Measurements from ENCODE around the gene AP3M1.

Gene AP3M1

GRCh38 chr10:74175510-74176379 is 25.1 kb upstream of the AP3M1 start:
- peak overlapping the region; percentile 59 for H3K4me3 ChIP-seq (ENCODE audit: low read depth, low read length)
- DNase-seq (ENCODE audit: low read depth), result no peak
- in situ Hi-C loops (cut with HindIII; ENCODE audit: low sequenced_read_pairs), result no loop called here
- no peak for TF ChIP-seq CTCF (IDR thresholded peaks at IDR 0.05; ENCODE audit: low read depth, low read length, missing control alignments)

- H3K4me3 ChIP-seq (ENCODE audit: low read depth, low read length), result no peak overlapping the region
- in situ Hi-C loops (cut with HindIII; ENCODE audit: low sequenced_read_pairs), result no loop called here
- no peak for TF ChIP-seq CTCF (IDR thresholded peaks at IDR 0.05; ENCODE audit: low read depth, low read length, missing control alignments)
- no peak for DNase-seq (ENCODE audit: low read depth)
Observed at GRCh38 chr10:74174521-74174920, 23.9 kb upstream of the AP3M1 start.

DNA sequence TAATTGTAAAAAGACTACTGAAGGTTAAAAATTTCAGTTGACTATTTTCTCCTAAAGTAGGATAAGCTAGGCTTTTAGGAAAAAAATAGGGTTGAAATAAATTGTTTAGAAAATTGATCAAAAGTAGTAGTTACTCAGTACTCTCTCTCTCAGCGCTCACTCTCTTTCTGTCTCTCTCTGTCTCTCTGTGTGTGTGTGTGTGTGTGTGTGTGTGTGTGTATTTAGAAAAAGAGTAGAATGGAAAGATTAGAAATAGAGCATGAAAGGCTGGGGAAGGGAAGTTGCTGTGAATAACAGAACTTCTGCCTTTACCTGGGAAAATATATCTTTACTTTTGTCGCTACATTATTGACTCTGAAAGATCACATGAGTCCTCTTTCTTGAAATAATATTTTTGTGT is 21.0 kb upstream of the AP3M1 start:
- no peak for DNase-seq (ENCODE audit: low read depth)
- H3K4me3 ChIP-seq (ENCODE audit: low read depth, low read length), result no peak overlapping the region
- no peak for TF ChIP-seq CTCF (IDR thresholded peaks at IDR 0.05; ENCODE audit: low read depth, low read length, missing control alignments)
- in situ Hi-C loops (cut with HindIII; ENCODE audit: low sequenced_read_pairs), result no loop called here

DNA sequence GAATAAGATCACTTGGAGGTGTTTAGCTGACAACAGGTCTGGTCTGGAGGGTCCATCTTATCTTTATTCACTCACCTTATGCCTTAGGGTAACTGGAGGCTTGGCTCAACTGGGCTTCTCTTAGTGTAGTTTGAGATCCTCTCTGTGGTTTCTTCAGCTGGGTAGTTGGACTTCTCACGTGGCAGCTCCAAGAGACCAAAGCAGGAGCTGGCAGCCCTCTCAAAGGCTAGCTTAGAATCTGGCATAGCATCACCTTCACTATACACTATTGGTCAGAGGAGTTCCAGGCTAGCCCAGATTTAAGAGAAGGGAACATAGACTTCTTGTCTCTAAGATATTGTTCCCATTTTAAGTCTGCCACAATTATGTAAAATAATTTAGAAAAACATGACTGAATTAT is 16.8 kb upstream of the AP3M1 start:
- no peak for TF ChIP-seq CTCF (IDR thresholded peaks at IDR 0.05; ENCODE audit: low read depth, low read length, missing control alignments)
- in situ Hi-C loops (cut with HindIII; ENCODE audit: low sequenced_read_pairs), result no loop called here
- no peak for DNase-seq (ENCODE audit: low read depth)
- H3K4me3 ChIP-seq (ENCODE audit: low read depth, low read length), result no peak overlapping the region

GRCh38 chr10:74165530-74165901 is 14.9 kb upstream of the AP3M1 start:
- TF ChIP-seq CTCF (IDR thresholded peaks at IDR 0.05; ENCODE audit: low read depth, low read length, missing control alignments), result no peak
- in situ Hi-C loops (cut with HindIII; ENCODE audit: low sequenced_read_pairs), result no loop called here

GRCh38 chr10:74164716-74165529 is 14.3 kb upstream of the AP3M1 start:
- no peak for DNase-seq (ENCODE audit: low read depth)
- TF ChIP-seq CTCF (IDR thresholded peaks at IDR 0.05; ENCODE audit: low read depth, low read length, missing control alignments), result no peak
- in situ Hi-C loops (cut with HindIII; ENCODE audit: low sequenced_read_pairs), result no loop called here
- H3K4me3 ChIP-seq (ENCODE audit: low read depth, low read length), result no peak overlapping the region

More at GRCh38 chr10:74165530-74165901, 14.9 kb upstream of the AP3M1 start:
- H3K4me3 ChIP-seq (ENCODE audit: low read depth, low read length), result no peak overlapping the region
- no peak for DNase-seq (ENCODE audit: low read depth)

Data from astrocyte of the cerebellum (primary cell).